GM23248 (cell line): Measurements from ENCODE around the gene STAT2.

Experiments used
- EZH2 ChIP-seq: fragments of 200-600 bp; sonication (generic); IDR thresholded peaks from 2 replicates; pipeline ENCODE4 v1.6.1; 2018; ENCODE audit warnings: antibody characterized with exemption, mild to moderate bottlenecking; ENCODE audit not compliant: insufficient read depth, poor library complexity, severe bottlenecking
- EZH2phosphoT487 ChIP-seq: fragments of 200-600 bp; sonication (generic); IDR thresholded peaks from 2 replicates; pipeline ENCODE4 v1.6.1; 2018; ENCODE audit warnings: antibody characterized with exemption, moderate library complexity, mild to moderate bottlenecking, low read depth; ENCODE audit not compliant: insufficient read depth

DNA sequence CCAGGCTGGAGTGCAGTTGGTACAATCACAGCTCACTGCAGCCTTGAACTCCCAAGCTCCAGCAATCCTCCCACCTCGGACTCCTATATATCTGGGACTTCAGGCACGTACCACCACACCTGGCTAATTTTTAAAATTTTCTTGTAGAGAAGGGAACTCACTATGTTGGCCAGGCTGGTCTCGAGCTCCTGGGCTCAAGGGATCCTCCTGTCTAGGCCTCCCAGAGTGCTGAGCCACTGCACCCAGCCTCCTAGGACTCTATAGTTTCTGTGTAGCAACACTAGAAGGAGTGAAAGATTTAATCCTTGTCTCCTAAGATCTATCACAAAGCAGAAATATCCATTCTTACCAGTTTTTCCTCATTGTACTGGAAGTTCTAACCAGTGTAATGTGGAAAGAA is 7.0 kb upstream of the STAT2 start:
- no peak for TF ChIP-seq EZH2phosphoT487
- no peak for TF ChIP-seq EZH2
